ENCODE results near the gene VPS25. TPM values are rescaled to one million over a fixed set of nuclear protein-coding genes. Genes with fewer than 3 reads are reported as not detected.
A peak's percentile ranks its signal among the peaks of the same experiment; 100 is the strongest.
"Not testable (repeated sequence)": the region's sequence is repeated elsewhere in the genome, so short reads cannot be mapped to it uniquely, and the experiment has no call there.

Gene VPS25
- 10 to 100 TPM; 44.3 to 53.4 (median 48.4) TPM for total RNA-seq

DNA sequence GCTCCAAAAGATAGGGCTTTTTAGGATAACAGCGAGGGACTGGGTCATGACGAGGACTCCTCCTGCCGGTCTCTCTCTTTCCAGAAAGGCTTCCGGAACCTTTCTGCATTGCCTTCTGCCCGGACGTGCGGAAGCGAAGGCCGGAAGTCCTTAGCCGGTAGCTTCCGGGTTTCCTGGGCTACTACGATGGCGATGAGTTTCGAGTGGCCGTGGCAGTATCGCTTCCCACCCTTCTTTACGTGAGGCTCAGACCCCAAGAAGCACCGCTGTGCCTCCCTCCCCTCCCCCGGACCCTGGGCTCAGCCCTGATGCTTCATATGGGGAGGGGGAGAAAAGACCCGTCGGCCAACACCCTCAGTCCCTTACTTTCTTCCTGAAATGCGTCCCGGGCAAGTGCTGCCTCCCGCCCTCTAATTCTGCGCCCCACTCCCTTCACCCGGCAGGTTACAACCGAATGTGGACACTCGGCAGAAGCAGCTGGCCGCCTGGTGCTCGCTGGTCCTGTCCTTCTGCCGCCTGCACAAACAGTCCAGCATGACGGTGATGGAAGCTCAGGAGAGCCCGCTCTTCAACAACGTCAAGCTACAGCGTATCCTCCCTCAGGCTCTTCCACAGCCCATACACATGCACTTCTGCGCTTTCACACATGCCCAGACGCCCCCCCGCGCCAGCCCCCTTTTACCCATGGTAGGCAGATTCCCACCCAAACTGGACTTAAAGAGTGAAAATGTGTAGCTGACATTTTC, at the start of gene VPS25:
Gene VPS25 (plus strand): TSS at position 160 of the 746 bp plus-strand sequence. CDS start 27 bp downstream, at position 187.
- DNase-seq (ENCODE audit: low spot score) (no peak), ATAC-seq (ENCODE audit: low FRiP score) (peak; percentile 90)
- TF ChIP-seq, protein P1, sequence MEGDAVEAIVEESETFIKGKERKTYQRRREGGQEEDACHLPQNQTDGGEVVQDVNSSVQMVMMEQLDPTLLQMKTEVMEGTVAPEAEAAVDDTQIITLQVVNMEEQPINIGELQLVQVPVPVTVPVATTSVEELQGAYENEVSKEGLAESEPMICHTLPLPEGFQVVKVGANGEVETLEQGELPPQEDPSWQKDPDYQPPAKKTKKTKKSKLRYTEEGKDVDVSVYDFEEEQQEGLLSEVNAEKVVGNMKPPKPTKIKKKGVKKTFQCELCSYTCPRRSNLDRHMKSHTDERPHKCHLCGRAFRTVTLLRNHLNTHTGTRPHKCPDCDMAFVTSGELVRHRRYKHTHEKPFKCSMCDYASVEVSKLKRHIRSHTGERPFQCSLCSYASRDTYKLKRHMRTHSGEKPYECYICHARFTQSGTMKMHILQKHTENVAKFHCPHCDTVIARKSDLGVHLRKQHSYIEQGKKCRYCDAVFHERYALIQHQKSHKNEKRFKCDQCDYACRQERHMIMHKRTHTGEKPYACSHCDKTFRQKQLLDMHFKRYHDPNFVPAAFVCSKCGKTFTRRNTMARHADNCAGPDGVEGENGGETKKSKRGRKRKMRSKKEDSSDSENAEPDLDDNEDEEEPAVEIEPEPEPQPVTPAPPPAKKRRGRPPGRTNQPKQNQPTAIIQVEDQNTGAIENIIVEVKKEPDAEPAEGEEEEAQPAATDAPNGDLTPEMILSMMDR (IDR thresholded peaks at IDR 0.05) = no peak

DNA sequence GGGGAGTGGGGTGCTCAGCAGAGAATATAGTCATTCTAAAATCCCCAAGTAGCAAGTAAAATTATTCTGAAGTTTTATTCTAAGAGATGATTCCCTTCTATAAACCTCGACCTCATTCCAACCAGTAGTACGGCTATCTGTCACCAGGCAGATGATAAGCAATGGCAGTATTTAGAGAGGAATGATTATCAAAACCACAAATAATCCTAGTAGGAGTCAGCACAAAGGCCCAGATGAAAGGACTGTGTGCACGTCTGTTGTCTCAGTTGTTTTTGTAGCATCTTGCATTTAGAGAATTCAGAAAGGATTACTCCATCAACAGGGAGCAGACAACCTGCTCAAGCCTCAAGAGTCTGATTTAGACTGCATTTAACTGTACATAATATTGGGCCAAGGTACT, 49.6 kb upstream of the VPS25 start:
- DNase-seq (ENCODE audit: low spot score) (no peak), ATAC-seq (ENCODE audit: low FRiP score) (no peak)
- TF ChIP-seq, protein P1 (IDR thresholded peaks at IDR 0.05) = no peak

- TF ChIP-seq, protein P1 (IDR thresholded peaks at IDR 0.05) = no peak
- ATAC-seq (ENCODE audit: low FRiP score) (no peak), DNase-seq (ENCODE audit: low spot score) (no peak)
Observed at GRCh38 chr17:42725143-42725542, 48.1 kb upstream of the VPS25 start.

DNA sequence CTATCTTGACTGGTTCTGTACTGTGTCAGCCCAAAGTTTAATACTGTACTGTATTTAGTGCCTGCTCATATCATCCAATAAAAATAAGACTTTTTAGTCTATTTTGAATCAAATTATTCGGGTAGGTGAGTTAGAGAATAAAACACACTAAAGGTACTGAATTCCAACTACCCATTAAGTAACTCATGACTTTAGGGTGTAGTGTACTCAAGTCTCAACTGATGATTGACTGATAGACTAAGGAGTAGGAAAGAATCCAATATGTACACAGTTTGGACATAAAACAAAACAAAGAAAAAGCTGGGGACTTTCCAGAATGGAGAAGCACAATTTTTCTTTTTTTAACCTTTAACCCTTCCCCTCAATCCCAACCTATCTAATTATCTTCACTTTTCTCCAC, 32.5 kb upstream of the VPS25 start:
- no peak for ATAC-seq (ENCODE audit: low FRiP score)
- TF ChIP-seq, protein P1 (IDR thresholded peaks at IDR 0.05) = no peak

DNA sequence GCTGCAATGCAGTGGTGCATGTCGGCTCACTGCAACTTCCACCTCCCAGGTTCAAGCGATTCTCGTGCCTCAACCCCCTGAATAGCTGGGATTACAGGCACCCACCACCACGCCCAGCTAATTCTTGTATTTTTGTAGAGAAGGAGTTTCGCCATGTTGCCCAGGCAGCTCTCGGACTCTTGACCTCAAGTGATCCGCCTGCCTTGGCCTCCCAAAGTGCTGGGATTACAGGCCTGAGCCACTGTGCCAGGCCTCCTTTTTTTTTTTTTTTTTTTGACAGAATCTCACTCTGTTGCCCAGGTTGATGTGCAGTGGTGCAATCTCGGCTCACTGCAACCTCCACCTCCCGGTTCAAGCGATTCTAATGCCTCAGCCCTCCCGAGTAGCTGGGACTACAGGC, 30.3 kb upstream of the VPS25 start:
- not testable (repeated sequence) for DNase-seq (ENCODE audit: low spot score); ATAC-seq (ENCODE audit: low FRiP score)

More for the DNA sequence above, 32.5 kb upstream of the VPS25 start:
- DNase-seq (ENCODE audit: low spot score) = no peak

- ATAC-seq (ENCODE audit: low FRiP score) = no peak
- DNase-seq (ENCODE audit: low spot score) = no peak
- TF ChIP-seq, protein P1 (IDR thresholded peaks at IDR 0.05) = no peak
Observed at GRCh38 chr17:42743595-42744282, 29.5 kb upstream of the VPS25 start.

DNA sequence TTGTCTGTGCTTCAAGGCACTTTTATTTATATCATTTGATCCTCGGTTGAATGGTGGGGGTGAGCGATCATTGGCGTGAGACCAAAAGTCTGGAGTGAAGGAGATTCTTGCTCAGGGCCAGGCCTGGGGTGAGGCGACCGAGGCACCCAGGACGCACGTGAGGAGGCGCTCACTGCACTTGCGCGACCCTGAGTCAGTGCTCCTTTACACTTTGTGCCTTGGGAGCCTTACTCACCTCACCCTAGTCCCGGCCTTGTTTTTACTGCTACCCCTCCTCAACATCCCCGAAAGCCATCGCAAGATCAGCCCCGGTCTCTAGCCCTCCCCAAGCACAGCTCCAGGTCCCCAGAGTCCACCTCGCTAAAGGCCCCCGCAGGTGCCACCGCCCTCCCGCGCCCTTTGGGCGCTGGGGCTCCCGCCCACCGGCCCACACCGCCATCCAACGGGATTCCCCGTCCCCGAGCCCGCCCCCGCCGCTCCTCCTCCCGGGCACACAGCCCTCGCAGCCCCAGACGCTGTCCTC, 28.9 kb upstream of the VPS25 start:
- TF ChIP-seq, protein P1 (IDR thresholded peaks at IDR 0.05) = no peak
- peak; percentile 42 for DNase-seq (ENCODE audit: low spot score)
- peak; percentile 89 for ATAC-seq (ENCODE audit: low FRiP score)

Measured in omental fat pad (tissue), 4 donors.